ENCODE data around the gene CDYL2.
"Not testable (repeated sequence)": the region's sequence is repeated elsewhere in the genome, so short reads cannot be mapped to it uniquely, and the experiment has no call there.

CDYL2 gene

DNA sequence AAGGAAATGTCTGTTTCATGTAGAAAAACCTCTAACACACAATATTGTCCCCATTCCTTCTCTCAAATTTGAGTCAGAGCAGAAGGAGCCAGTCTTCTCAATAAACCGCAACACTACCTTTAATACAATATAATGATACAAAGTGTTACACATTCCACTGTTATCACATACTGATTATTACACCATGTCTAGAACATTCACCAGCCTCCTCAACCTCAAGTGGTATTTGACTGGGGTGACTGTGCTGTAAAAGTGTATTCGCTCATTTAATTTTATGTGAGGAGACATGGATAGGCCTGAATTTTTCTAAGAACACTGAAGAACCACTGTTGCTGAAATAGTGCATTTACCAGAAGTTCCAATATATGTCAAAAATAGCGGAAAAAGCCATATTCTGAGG, 10.3 kb downstream of the CDYL2 start:
- Histone ChIP-seq H3K27ac (ENCODE audit: low read depth in 2 of 2, low read length in 2 of 2) (no peak overlapping the region), H3K4me1 (ENCODE audit: control insufficient read depth in 2 of 2, insufficient read depth in 2 of 2, low read length in 2 of 2) (no peaks in the 10 kb centered on the region), H3K27me3 (ENCODE audit: control insufficient read depth in 2 of 2, insufficient read depth in 2 of 2, low read length in 2 of 2) (no peaks in the 10 kb centered on the region), H3K9ac (ENCODE audit: low read depth in 1 of 2, low read length in 2 of 2) (no peak overlapping the region), H3K36me3 (ENCODE audit: control insufficient read depth in 2 of 2, insufficient read depth in 2 of 2, low read length in 2 of 2) (no peaks in the 10 kb centered on the region), H3K4me3 (ENCODE audit: low read length in 2 of 2) (no peak overlapping the region), H3K9me3 (ENCODE audit: control insufficient read depth in 2 of 2, low read length in 2 of 2) (no peaks in the 10 kb centered on the region)

DNA sequence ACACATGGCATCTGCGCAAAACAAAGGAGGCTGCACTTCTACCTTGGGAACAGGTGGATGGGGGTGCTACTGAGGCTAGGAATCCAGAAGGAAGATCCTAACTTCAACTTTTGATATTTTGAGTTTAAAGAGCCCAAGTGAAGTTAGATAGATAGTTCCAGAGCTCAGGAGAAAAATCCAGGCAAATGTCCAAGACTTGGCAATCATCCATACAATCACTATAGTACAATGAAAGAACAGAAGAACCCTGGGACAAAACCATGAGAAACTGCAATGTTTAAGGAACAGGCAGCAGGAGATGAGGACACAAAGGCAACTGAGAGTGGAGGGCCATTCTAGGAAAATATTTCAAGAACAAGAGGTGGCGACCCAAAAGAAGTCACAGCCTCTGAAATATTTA, 12.4 kb downstream of the CDYL2 start:
- Histone ChIP-seq H3K9ac (ENCODE audit: low read depth in 1 of 2, low read length in 2 of 2) (no peak overlapping the region), H3K36me3 (ENCODE audit: control insufficient read depth in 2 of 2, insufficient read depth in 2 of 2, low read length in 2 of 2) (no peaks in the 10 kb centered on the region), H3K4me3 (ENCODE audit: low read length in 2 of 2) (no peak overlapping the region), H3K27me3 (ENCODE audit: control insufficient read depth in 2 of 2, insufficient read depth in 2 of 2, low read length in 2 of 2) (no peaks in the 10 kb centered on the region), H3K9me3 (ENCODE audit: control insufficient read depth in 2 of 2, low read length in 2 of 2) (no peaks in the 10 kb centered on the region), H3K27ac (ENCODE audit: low read depth in 2 of 2, low read length in 2 of 2) (no peak overlapping the region), H3K4me1 (ENCODE audit: control insufficient read depth in 2 of 2, insufficient read depth in 2 of 2, low read length in 2 of 2) (no peaks in the 10 kb centered on the region)

DNA sequence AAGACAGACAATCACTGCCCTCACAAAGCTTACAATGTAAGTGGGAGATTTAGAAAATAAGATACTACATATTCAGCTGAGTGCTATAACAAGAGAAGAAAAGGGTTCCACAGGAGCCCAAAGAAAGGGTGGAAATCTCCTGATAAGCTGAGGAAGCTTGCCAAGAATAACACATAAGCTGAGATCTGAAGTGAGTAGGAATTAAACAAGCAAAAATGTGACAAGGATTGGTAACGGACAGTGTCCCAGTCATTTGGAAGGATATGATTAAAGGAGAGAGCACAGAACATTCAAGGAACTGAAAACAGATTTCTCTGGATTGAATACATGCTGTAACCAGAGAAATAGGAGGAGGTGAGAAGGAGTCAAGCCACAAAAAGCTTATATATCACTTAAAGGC, 13.0 kb downstream of the CDYL2 start:
- Histone ChIP-seq H3K27ac (ENCODE audit: low read depth in 2 of 2, low read length in 2 of 2) (no peak overlapping the region), H3K4me3 (ENCODE audit: low read length in 2 of 2) (no peak overlapping the region), H3K4me1 (ENCODE audit: control insufficient read depth in 2 of 2, insufficient read depth in 2 of 2, low read length in 2 of 2) (no peaks in the 10 kb centered on the region), H3K9me3 (ENCODE audit: control insufficient read depth in 2 of 2, low read length in 2 of 2) (no peaks in the 10 kb centered on the region), H3K9ac (ENCODE audit: low read depth in 1 of 2, low read length in 2 of 2) (no peak overlapping the region), H3K27me3 (ENCODE audit: control insufficient read depth in 2 of 2, insufficient read depth in 2 of 2, low read length in 2 of 2) (no peaks in the 10 kb centered on the region), H3K36me3 (ENCODE audit: control insufficient read depth in 2 of 2, insufficient read depth in 2 of 2, low read length in 2 of 2) (no peaks in the 10 kb centered on the region)

DNA sequence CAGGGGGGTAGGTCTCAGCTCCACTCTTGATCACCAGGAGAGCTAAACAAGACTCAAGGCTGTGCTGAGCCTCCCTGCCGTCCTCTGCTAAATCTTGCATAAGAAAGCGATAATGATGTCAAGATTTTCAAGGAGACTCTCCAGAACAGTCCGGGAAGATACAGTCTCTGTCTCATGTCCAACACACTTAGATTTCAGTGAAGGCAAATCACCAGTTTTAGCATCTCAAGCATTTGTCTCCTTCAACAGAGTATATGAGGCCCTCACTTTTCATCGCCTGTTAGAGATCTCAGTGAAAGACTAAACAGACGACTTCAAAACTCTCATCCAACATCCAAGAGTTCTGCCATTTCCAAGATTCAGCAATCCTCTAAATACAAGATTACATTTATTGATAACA, 13.6 kb downstream of the CDYL2 start:
- Histone ChIP-seq H3K36me3 (ENCODE audit: control insufficient read depth in 2 of 2, insufficient read depth in 2 of 2, low read length in 2 of 2) (no peaks in the 10 kb centered on the region), H3K9ac (ENCODE audit: low read depth in 1 of 2, low read length in 2 of 2) (no peak overlapping the region), H3K4me3 (ENCODE audit: low read length in 2 of 2) (no peak overlapping the region), H3K27me3 (ENCODE audit: control insufficient read depth in 2 of 2, insufficient read depth in 2 of 2, low read length in 2 of 2) (no peaks in the 10 kb centered on the region), H3K27ac (ENCODE audit: low read depth in 2 of 2, low read length in 2 of 2) (no peak overlapping the region), H3K9me3 (ENCODE audit: control insufficient read depth in 2 of 2, low read length in 2 of 2) (no peaks in the 10 kb centered on the region), H3K4me1 (ENCODE audit: control insufficient read depth in 2 of 2, insufficient read depth in 2 of 2, low read length in 2 of 2) (no peaks in the 10 kb centered on the region)

DNA sequence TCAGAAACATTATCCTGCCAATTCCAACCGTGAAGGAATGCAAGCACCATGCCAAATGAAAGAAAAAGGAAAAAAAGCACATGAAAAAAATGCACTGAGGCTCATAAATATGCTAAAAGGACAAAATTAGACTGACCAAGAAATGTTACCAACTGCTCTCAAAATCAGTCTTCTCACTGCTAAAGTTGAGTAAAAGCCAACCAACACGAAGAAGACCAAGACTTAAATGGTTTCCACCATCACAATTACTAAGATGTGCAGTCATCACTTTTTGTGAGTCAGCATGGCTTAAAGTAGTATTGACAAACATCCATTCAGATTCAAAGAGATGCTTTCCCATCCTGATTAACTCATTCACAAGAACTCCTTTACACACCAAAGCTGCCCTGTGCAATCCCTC, 16.4 kb downstream of the CDYL2 start:
- H3K27me3 ChIP-seq (ENCODE audit: control insufficient read depth in 2 of 2, insufficient read depth in 2 of 2, low read length in 2 of 2), result no peaks in the 10 kb centered on the region
- H3K9me3 ChIP-seq (ENCODE audit: control insufficient read depth in 2 of 2, low read length in 2 of 2), result peaks cover 0 to 3% of the 10 kb centered on the region in 2 donors
- H3K4me1 ChIP-seq (ENCODE audit: control insufficient read depth in 2 of 2, insufficient read depth in 2 of 2, low read length in 2 of 2), result no peaks in the 10 kb centered on the region
- no peaks in the 10 kb centered on the region for H3K36me3 ChIP-seq (ENCODE audit: control insufficient read depth in 2 of 2, insufficient read depth in 2 of 2, low read length in 2 of 2)
- H3K4me3 ChIP-seq (ENCODE audit: low read length in 2 of 2), result no peak overlapping the region
- H3K27ac ChIP-seq (ENCODE audit: low read depth in 2 of 2, low read length in 2 of 2), result no peak overlapping the region
- H3K9ac ChIP-seq (ENCODE audit: low read depth in 1 of 2, low read length in 2 of 2), result no peak overlapping the region

DNA sequence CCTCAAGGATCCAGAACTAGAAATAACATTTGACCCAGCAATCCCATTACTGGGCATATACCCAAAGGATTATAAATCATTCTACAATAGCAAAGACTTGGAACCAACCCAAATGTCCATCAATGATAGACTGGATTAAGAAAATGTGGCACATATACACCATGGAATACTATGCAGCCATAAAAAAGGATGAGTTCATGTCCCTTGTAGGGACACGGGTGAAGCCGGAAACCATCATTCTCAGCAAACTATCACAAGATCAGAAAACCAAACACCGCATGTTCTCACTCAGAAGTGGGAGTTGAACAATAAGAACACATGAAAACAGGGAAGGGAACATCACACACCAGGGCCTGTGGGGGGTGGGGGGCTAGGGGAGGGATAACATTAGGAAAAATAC, 17.8 kb downstream of the CDYL2 start:
- not testable (repeated sequence) for H3K4me1 ChIP-seq (ENCODE audit: control insufficient read depth in 2 of 2, insufficient read depth in 2 of 2, low read length in 2 of 2); H3K27me3 ChIP-seq (ENCODE audit: control insufficient read depth in 2 of 2, insufficient read depth in 2 of 2, low read length in 2 of 2); H3K27ac ChIP-seq (ENCODE audit: low read depth in 2 of 2, low read length in 2 of 2); H3K9ac ChIP-seq (ENCODE audit: low read depth in 1 of 2, low read length in 2 of 2); H3K36me3 ChIP-seq (ENCODE audit: control insufficient read depth in 2 of 2, insufficient read depth in 2 of 2, low read length in 2 of 2); H3K4me3 ChIP-seq (ENCODE audit: low read length in 2 of 2); H3K9me3 ChIP-seq (ENCODE audit: control insufficient read depth in 2 of 2, low read length in 2 of 2)

DNA sequence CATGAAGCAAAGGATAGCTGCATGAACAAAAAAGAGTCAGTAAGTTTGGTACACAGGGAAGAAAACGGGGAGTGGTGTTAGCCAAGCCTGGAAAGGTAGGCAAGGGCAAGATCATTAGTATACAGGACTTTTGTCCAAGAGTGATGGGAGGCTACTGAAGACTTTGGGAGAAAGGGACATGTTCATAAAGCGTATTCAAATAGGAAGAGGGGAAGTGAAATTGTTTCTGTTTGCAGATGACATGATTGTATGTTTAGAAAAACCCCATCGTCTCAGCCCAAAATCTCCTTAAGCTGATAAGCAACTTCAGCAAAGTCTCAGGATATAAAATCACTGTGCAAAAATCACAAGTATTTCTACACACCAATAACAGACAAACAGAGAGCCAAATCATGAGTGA, 19.4 kb downstream of the CDYL2 start:
- peaks cover 0 to 3% of the 10 kb centered on the region in 2 donors for H3K9me3 ChIP-seq (ENCODE audit: control insufficient read depth in 2 of 2, low read length in 2 of 2)
- no peak overlapping the region for H3K4me3 ChIP-seq (ENCODE audit: low read length in 2 of 2)
- no peak overlapping the region for H3K9ac ChIP-seq (ENCODE audit: low read depth in 1 of 2, low read length in 2 of 2)
- no peaks in the 10 kb centered on the region for H3K27me3 ChIP-seq (ENCODE audit: control insufficient read depth in 2 of 2, insufficient read depth in 2 of 2, low read length in 2 of 2)
- H3K4me1 ChIP-seq (ENCODE audit: control insufficient read depth in 2 of 2, insufficient read depth in 2 of 2, low read length in 2 of 2), result no peaks in the 10 kb centered on the region
- H3K27ac ChIP-seq (ENCODE audit: low read depth in 2 of 2, low read length in 2 of 2), result no peak overlapping the region
- H3K36me3 ChIP-seq (ENCODE audit: control insufficient read depth in 2 of 2, insufficient read depth in 2 of 2, low read length in 2 of 2), result no peaks in the 10 kb centered on the region

DNA sequence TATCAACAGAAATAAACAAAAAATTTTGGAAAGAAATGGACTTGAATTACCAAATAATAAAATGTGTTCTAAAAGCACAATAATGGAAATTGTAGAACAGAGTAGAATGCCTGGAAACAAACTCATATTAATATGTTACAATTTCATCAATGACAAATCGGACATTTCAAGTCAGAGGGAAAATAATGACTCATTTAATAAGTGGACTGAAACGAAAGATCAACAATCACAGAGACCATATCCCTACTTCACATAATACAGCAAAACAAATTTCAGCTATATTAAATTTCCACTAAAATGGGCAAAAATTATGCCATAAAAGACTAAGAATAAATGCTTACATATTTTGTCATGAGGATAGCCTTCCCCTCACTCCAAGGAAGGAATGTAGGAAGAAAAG, 25.7 kb downstream of the CDYL2 start:
- Histone ChIP-seq H3K4me3 (ENCODE audit: low read length in 2 of 2) (no peak overlapping the region), H3K9ac (ENCODE audit: low read depth in 1 of 2, low read length in 2 of 2) (no peak overlapping the region), H3K27me3 (ENCODE audit: control insufficient read depth in 2 of 2, insufficient read depth in 2 of 2, low read length in 2 of 2) (no peaks in the 10 kb centered on the region), H3K36me3 (ENCODE audit: control insufficient read depth in 2 of 2, insufficient read depth in 2 of 2, low read length in 2 of 2) (no peaks in the 10 kb centered on the region), H3K9me3 (ENCODE audit: control insufficient read depth in 2 of 2, low read length in 2 of 2) (peaks cover 0 to 3% of the 10 kb centered on the region in 2 donors), H3K27ac (ENCODE audit: low read depth in 2 of 2, low read length in 2 of 2) (no peak overlapping the region), H3K4me1 (ENCODE audit: control insufficient read depth in 2 of 2, insufficient read depth in 2 of 2, low read length in 2 of 2) (no peaks in the 10 kb centered on the region)

DNA sequence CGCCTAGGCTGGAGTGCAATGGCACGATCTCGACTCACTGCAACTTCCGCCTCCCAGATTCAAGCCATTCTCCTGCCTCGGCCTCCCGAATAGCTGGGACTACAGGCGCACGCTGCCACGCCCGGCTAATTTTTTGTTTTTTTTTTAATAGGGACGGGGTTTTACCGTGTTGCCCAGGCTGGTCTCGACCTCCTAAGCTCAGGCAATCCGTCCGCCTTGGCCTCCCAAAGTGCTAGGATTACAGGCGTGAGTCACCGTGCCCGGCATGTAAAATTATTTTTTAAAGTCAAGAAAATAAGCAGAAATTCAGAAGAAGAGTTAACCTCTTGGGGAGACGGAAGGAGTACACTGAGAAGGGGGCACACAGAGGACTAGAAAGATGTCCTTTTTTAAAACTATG, 27.5 kb downstream of the CDYL2 start:
- H3K4me3 ChIP-seq (ENCODE audit: low read length in 2 of 2), result no peak overlapping the region
- no peaks in the 10 kb centered on the region for H3K27me3 ChIP-seq (ENCODE audit: control insufficient read depth in 2 of 2, insufficient read depth in 2 of 2, low read length in 2 of 2)
- H3K36me3 ChIP-seq (ENCODE audit: control insufficient read depth in 2 of 2, insufficient read depth in 2 of 2, low read length in 2 of 2), result no peaks in the 10 kb centered on the region
- H3K9me3 ChIP-seq (ENCODE audit: control insufficient read depth in 2 of 2, low read length in 2 of 2), result no peaks in the 10 kb centered on the region
- H3K4me1 ChIP-seq (ENCODE audit: control insufficient read depth in 2 of 2, insufficient read depth in 2 of 2, low read length in 2 of 2), result no peaks in the 10 kb centered on the region
- H3K9ac ChIP-seq (ENCODE audit: low read depth in 1 of 2, low read length in 2 of 2), result no peak overlapping the region
- H3K27ac ChIP-seq (ENCODE audit: low read depth in 2 of 2, low read length in 2 of 2), result no peak overlapping the region

DNA sequence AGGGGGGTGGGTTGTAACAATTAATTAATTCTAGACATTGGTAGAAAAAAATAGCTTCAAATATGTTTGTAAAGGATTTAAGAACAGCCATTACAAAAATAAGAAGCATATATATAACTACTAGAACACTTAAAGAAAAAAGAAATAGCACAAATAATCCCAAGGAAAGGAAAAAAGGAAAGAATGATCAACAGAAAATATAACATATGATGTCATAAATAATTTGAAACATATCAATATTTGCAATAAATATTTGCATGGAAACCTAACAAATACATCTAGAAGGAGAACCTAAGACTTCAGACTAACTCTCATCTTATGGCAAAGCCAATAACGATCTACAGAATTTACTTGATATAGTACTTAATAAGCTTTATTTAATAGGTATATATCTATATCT, 28.9 kb downstream of the CDYL2 start:
- Histone ChIP-seq H3K36me3 (ENCODE audit: control insufficient read depth in 2 of 2, insufficient read depth in 2 of 2, low read length in 2 of 2) (no peaks in the 10 kb centered on the region), H3K9me3 (ENCODE audit: control insufficient read depth in 2 of 2, low read length in 2 of 2) (no peaks in the 10 kb centered on the region), H3K9ac (ENCODE audit: low read depth in 1 of 2, low read length in 2 of 2) (no peak overlapping the region), H3K4me3 (ENCODE audit: low read length in 2 of 2) (no peak overlapping the region), H3K4me1 (ENCODE audit: control insufficient read depth in 2 of 2, insufficient read depth in 2 of 2, low read length in 2 of 2) (no peaks in the 10 kb centered on the region), H3K27me3 (ENCODE audit: control insufficient read depth in 2 of 2, insufficient read depth in 2 of 2, low read length in 2 of 2) (no peaks in the 10 kb centered on the region), H3K27ac (ENCODE audit: low read depth in 2 of 2, low read length in 2 of 2) (no peak overlapping the region)

DNA sequence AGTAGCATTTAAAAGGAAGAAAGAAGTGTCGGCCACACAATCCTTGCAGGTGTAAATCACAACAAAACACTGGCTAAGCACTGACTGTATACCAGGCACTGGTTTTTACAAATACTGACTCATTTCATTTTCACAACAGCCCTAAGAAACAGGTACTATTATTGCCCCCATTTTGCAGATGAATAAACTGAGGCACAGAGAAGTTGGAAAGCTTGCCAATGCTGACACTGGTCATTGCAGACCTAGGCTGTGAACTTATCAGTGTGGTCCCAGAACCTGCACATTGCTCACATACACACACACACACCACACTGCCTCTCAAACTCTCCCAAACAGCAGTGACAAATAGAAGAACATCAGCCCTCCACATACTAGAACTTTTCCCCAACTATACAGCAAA, 37.6 kb downstream of the CDYL2 start:
- Histone ChIP-seq H3K9ac (ENCODE audit: low read depth in 1 of 2, low read length in 2 of 2) (no peak overlapping the region), H3K4me3 (ENCODE audit: low read length in 2 of 2) (no peak overlapping the region), H3K4me1 (ENCODE audit: control insufficient read depth in 2 of 2, insufficient read depth in 2 of 2, low read length in 2 of 2) (no peaks in the 10 kb centered on the region), H3K27me3 (ENCODE audit: control insufficient read depth in 2 of 2, insufficient read depth in 2 of 2, low read length in 2 of 2) (no peaks in the 10 kb centered on the region), H3K36me3 (ENCODE audit: control insufficient read depth in 2 of 2, insufficient read depth in 2 of 2, low read length in 2 of 2) (no peaks in the 10 kb centered on the region), H3K27ac (ENCODE audit: low read depth in 2 of 2, low read length in 2 of 2) (no peak overlapping the region), H3K9me3 (ENCODE audit: control insufficient read depth in 2 of 2, low read length in 2 of 2) (no peaks in the 10 kb centered on the region)

All from mucosa of rectum (tissue), 2 donors.